Neural cell (in vitro differentiated cells): ENCODE results near the gene PDCD1LG2. TPM values are rescaled to one million over a fixed set of nuclear protein-coding genes. Genes with fewer than 3 reads are reported as not detected.

Experiments used
- H2AFZ ChIP-seq: fragments of 200-600, 300-800 bp; sonication (generic), shearing (Covaris generic); 2 replicates; pipeline ENCODE4 v1.6.0; 2014; ENCODE audit warnings: low read depth, mild to moderate bottlenecking, antibody characterized with exemption, low read length, moderate library complexity
- H3F3A ChIP-seq: fragments of 200-600 bp; shearing (Covaris generic); 2 replicates; pipeline ENCODE4 v1.6.1; 2016; ENCODE audit warnings: mild to moderate bottlenecking, moderate library complexity, mixed read lengths, antibody characterized with exemption, low read length; ENCODE audit not compliant: insufficient read depth, poor library complexity, severe bottlenecking
- H3K27ac ChIP-seq: fragments of 200-600, 300-800 bp; sonication (generic), shearing (Covaris generic); 2 replicates; pipeline ENCODE4 v1.5.1; 2014; ENCODE audit warnings: mild to moderate bottlenecking, low read length, moderate library complexity
- H3K27me3 ChIP-seq: fragments of 300-800, 200-600 bp; sonication (generic), shearing (Covaris generic); 2 replicates; pipeline ENCODE4 v1.6.0; 2014; ENCODE audit warnings: mild to moderate bottlenecking, low read depth, low read length, moderate library complexity; ENCODE audit not compliant: insufficient read depth
- H3K36me3 ChIP-seq: fragments of 300-800, 200-600 bp; sonication (generic), shearing (Covaris generic); 2 replicates; pipeline ENCODE4 v1.5.1; 2014; ENCODE audit warnings: mild to moderate bottlenecking, antibody characterized with exemption, low read length, moderate library complexity; ENCODE audit not compliant: insufficient read depth
- H3K4me2 ChIP-seq: fragments of 300-800, 200-600 bp; sonication (generic), shearing (Covaris generic); 2 replicates; pipeline ENCODE4 v1.6.0; 2014; ENCODE audit warnings: mild to moderate bottlenecking, low read length
- H3K4me3 ChIP-seq: fragments of 300-800, 200-600 bp; sonication (generic), shearing (Covaris generic); 2 replicates; pipeline ENCODE4 v1.5.1; 2014; ENCODE audit warnings: mild to moderate bottlenecking, low read length, moderate library complexity
- H3K79me2 ChIP-seq: fragments of 200-600 bp; shearing (Covaris generic); replicated peaks from 2 replicates; pipeline ENCODE4 v1.6.0; 2014; ENCODE audit warnings: mild to moderate bottlenecking, low read length, moderate library complexity; ENCODE audit not compliant: insufficient read depth
- H3K9ac ChIP-seq: fragments of 300-800, 200-600 bp; sonication (generic), shearing (Covaris generic); 2 replicates; pipeline ENCODE4 v1.6.1; 2016; ENCODE audit warnings: mild to moderate bottlenecking, low read length, mixed read lengths
- H3K9me2 ChIP-seq: fragments of 200-600 bp; shearing (Covaris generic); 2 replicates; pipeline ENCODE4 v1.6.1; 2016; ENCODE audit warnings: mild to moderate bottlenecking, low read length, mixed read lengths; ENCODE audit not compliant: insufficient read depth
- H3K9me3 ChIP-seq: fragments of 200-600, 300-800 bp; sonication (generic), shearing (Covaris generic); 2 replicates; pipeline ENCODE4 v1.6.1; 2016; ENCODE audit warnings: mild to moderate bottlenecking, mixed run types, low read length, moderate library complexity, mixed read lengths
- H4K20me1 ChIP-seq: fragments of 200-600 bp; shearing (Covaris generic); 2 replicates; pipeline ENCODE4 v1.6.1; 2016; ENCODE audit warnings: mild to moderate bottlenecking, mixed run types; ENCODE audit not compliant: insufficient read depth
- EP300 ChIP-seq: fragments of 450-650 bp; conservative IDR thresholded peaks from 2 replicates; pipeline ENCODE4 v1.6.1; 2014; ENCODE audit warnings: antibody characterized with exemption, mild to moderate bottlenecking, moderate library complexity; ENCODE audit not compliant: poor library complexity, severe bottlenecking
- EZH2 ChIP-seq: fragments of 200-600, 300-800 bp; shearing (Covaris generic), sonication (generic); IDR thresholded peaks from 2 replicates; pipeline ENCODE4 v1.6.1; 2014; ENCODE audit warnings: antibody characterized with exemption, low read length, borderline replicate concordance, mild to moderate bottlenecking; ENCODE audit not compliant: insufficient read depth, poor library complexity, severe bottlenecking
- MXI1 ChIP-seq: fragments of 450-650 bp; conservative IDR thresholded peaks from 2 replicates; pipeline ENCODE4 v1.6.1; 2014; ENCODE audit warnings: antibody characterized with exemption, mild to moderate bottlenecking; ENCODE audit not compliant: poor library complexity, severe bottlenecking
- POLR2AphosphoS5 ChIP-seq: IDR thresholded peaks from 2 replicates; pipeline ENCODE4 v1.6.1; 2012
- RAD21 ChIP-seq: fragments of 450-650 bp; conservative IDR thresholded peaks from 2 replicates; pipeline ENCODE4 v1.6.1; 2014; ENCODE audit warnings: antibody characterized with exemption, mild to moderate bottlenecking, moderate library complexity
- REST ChIP-seq: IDR thresholded peaks from 2 replicates; pipeline ENCODE4 v1.6.1; 2012; ENCODE audit warnings: borderline replicate concordance
- SMC3 ChIP-seq: fragments of 450-650 bp; conservative IDR thresholded peaks from 2 replicates; pipeline ENCODE4 v1.6.1; 2014; ENCODE audit warnings: antibody characterized with exemption, mild to moderate bottlenecking, moderate library complexity; ENCODE audit not compliant: poor library complexity
- TAF1 ChIP-seq: IDR thresholded peaks from 2 replicates; pipeline ENCODE4 v1.6.1; 2012; ENCODE audit warnings: low read depth
- polyA plus RNA-seq: library from polyadenylated mRNA; depleted of rRNA; stranded (reverse); fragments of >200 nt; gene quantifications from 2 replicates; pipeline ENCODE4 v1.2.3, GENCODE V29; 2014
- TF ChIP-seq, protein P1 (sequence below): fragments of 450-650 bp; IDR thresholded peaks from 2 replicates; pipeline ENCODE4 v1.5.1; 2014; ENCODE audit warnings: antibody characterized with exemption, mild to moderate bottlenecking, moderate library complexity; ENCODE audit not compliant: poor library complexity, severe bottlenecking

Gene PDCD1LG2
- polyA plus RNA-seq, 1 donor from 2014 or later: not detected

- no peaks in the 10 kb centered on the region for H4K20me1 ChIP-seq
- H3K27ac ChIP-seq: no peak overlapping the region
- H2AFZ ChIP-seq: no peak overlapping the region
- no peak for TF ChIP-seq EZH2
- TF ChIP-seq, protein P1, sequence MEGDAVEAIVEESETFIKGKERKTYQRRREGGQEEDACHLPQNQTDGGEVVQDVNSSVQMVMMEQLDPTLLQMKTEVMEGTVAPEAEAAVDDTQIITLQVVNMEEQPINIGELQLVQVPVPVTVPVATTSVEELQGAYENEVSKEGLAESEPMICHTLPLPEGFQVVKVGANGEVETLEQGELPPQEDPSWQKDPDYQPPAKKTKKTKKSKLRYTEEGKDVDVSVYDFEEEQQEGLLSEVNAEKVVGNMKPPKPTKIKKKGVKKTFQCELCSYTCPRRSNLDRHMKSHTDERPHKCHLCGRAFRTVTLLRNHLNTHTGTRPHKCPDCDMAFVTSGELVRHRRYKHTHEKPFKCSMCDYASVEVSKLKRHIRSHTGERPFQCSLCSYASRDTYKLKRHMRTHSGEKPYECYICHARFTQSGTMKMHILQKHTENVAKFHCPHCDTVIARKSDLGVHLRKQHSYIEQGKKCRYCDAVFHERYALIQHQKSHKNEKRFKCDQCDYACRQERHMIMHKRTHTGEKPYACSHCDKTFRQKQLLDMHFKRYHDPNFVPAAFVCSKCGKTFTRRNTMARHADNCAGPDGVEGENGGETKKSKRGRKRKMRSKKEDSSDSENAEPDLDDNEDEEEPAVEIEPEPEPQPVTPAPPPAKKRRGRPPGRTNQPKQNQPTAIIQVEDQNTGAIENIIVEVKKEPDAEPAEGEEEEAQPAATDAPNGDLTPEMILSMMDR: no peak
- no peak for TF ChIP-seq SMC3
- TF ChIP-seq POLR2AphosphoS5: no peak
- TF ChIP-seq TAF1: no peak
- TF ChIP-seq MXI1: no peak
- TF ChIP-seq REST: no peak
- TF ChIP-seq RAD21: no peak
- no peak for TF ChIP-seq EP300
- H3K9me2 ChIP-seq: no peaks in the 10 kb centered on the region
- H3K36me3 ChIP-seq: no peaks in the 10 kb centered on the region
- H3K79me2 ChIP-seq: no peaks in the 10 kb centered on the region
- H3K9me3 ChIP-seq: no peaks in the 10 kb centered on the region
- H3K4me3 ChIP-seq: no peak overlapping the region
- no peak overlapping the region for H3K9ac ChIP-seq
- no peaks in the 10 kb centered on the region for H3K27me3 ChIP-seq
- H3K4me2 ChIP-seq: no peak overlapping the region
- no peaks in the 10 kb centered on the region for H3F3A ChIP-seq
Measured at GRCh38 chr9:5552301-5552700, 42.0 kb downstream of the PDCD1LG2 start.

DNA sequence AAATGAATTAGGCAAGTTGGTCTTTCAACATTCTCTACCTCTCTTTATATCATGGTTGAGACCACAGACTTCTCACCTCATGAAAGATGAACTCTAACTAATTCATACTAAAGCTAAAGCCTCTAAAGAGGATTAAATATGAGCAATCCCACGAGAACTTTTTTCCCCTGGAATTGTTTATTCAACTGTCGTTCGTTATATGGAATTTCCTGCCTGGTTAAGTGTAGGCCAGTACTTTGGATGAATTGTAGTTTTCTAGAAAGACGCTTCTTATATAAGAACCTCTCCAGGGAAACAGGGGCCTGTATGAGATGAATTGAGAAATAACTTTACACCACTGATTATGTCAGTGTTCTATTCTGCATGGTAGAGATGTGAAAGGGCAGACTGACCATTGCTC lies 42.9 kb downstream of the PDCD1LG2 start:
- H3K4me3 ChIP-seq: no peak overlapping the region

GRCh38 chr9:5554254-5554653 lies 43.9 kb downstream of the PDCD1LG2 start:
- Histone ChIP-seq H2AFZ (no peak overlapping the region), H3K36me3 (no peaks in the 10 kb centered on the region), H3K79me2 (no peaks in the 10 kb centered on the region), H3K9ac (no peak overlapping the region), H3K9me2 (no peaks in the 10 kb centered on the region), H3K4me2 (no peak overlapping the region), H3K4me3 (no peak overlapping the region), H3K27ac (no peak overlapping the region), H3F3A (no peaks in the 10 kb centered on the region), H4K20me1 (no peaks in the 10 kb centered on the region), H3K27me3 (no peaks in the 10 kb centered on the region), H3K9me3 (no peaks in the 10 kb centered on the region)
- TF ChIP-seq POLR2AphosphoS5: no peak
- no peak for TF ChIP-seq EP300
- TF ChIP-seq RAD21: no peak
- no peak for TF ChIP-seq TAF1
- no peak for TF ChIP-seq MXI1
- TF ChIP-seq, protein P1: no peak
- no peak for TF ChIP-seq SMC3
- no peak for TF ChIP-seq REST
- TF ChIP-seq EZH2: no peak

More for the DNA sequence above, 42.9 kb downstream of the PDCD1LG2 start:
- no peaks in the 10 kb centered on the region for H3K79me2 ChIP-seq
- TF ChIP-seq MXI1: no peak
- TF ChIP-seq TAF1: no peak
- no peaks in the 10 kb centered on the region for H3K9me2 ChIP-seq
- H3K9ac ChIP-seq: no peak overlapping the region
- H2AFZ ChIP-seq: no peak overlapping the region
- no peaks in the 10 kb centered on the region for H3K9me3 ChIP-seq
- H3K4me2 ChIP-seq: no peak overlapping the region
- H4K20me1 ChIP-seq: no peaks in the 10 kb centered on the region
- no peak overlapping the region for H3K27ac ChIP-seq
- no peaks in the 10 kb centered on the region for H3K27me3 ChIP-seq
- no peaks in the 10 kb centered on the region for H3K36me3 ChIP-seq
- no peaks in the 10 kb centered on the region for H3F3A ChIP-seq
